ENCODE data around the gene IL24.

IL24 gene

DNA sequence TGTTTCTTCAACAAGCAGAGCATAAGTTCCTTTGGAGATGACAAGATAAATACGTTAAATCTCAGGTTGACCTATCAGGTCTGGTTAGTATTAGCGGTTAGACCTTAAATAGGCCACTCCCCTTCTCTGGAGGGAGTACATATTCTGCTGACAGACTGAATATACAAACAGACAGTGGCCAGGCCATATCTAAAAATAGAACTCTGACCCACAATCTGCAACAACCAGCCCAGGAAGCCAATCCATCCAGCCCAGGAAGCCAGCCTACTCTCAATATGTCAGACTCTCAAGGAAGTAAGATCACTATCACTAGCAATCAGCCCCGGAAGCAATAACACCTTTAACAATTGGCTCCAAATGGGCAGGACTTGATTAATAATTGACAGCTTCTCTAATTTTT, 25.1 kb upstream of the IL24 start:
- H2AFZ ChIP-seq (ENCODE audit: low read depth, low read length) = no peak overlapping the region
- H3K4me1 ChIP-seq (ENCODE audit: insufficient read depth, low read length) = no peaks in the 10 kb centered on the region
- no peaks in the 10 kb centered on the region for H4K20me1 ChIP-seq (ENCODE audit: insufficient read depth, low read length)
- H3K36me3 ChIP-seq (ENCODE audit: insufficient read depth, low read length) = no peaks in the 10 kb centered on the region
- no peaks in the 10 kb centered on the region for H3K27me3 ChIP-seq (ENCODE audit: insufficient read depth, low read length, poor library complexity)
- DNase-seq = no peak
- TF ChIP-seq, protein P1, sequence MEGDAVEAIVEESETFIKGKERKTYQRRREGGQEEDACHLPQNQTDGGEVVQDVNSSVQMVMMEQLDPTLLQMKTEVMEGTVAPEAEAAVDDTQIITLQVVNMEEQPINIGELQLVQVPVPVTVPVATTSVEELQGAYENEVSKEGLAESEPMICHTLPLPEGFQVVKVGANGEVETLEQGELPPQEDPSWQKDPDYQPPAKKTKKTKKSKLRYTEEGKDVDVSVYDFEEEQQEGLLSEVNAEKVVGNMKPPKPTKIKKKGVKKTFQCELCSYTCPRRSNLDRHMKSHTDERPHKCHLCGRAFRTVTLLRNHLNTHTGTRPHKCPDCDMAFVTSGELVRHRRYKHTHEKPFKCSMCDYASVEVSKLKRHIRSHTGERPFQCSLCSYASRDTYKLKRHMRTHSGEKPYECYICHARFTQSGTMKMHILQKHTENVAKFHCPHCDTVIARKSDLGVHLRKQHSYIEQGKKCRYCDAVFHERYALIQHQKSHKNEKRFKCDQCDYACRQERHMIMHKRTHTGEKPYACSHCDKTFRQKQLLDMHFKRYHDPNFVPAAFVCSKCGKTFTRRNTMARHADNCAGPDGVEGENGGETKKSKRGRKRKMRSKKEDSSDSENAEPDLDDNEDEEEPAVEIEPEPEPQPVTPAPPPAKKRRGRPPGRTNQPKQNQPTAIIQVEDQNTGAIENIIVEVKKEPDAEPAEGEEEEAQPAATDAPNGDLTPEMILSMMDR (IDR thresholded peaks at IDR 0.05; ENCODE audit: borderline replicate concordance, extremely low read depth, low read length, poor library complexity, severe bottlenecking) = no peak
- TF ChIP-seq EZH2 (IDR thresholded peaks at IDR 0.05; ENCODE audit: borderline replicate concordance, low read depth, low read length, severe bottlenecking) = no peak
- no peaks in the 10 kb centered on the region for H3K9me3 ChIP-seq (ENCODE audit: insufficient read depth, low read length, severe bottlenecking)
- ATAC-seq (ENCODE audit: insufficient read depth, low read depth) = no peak
- H3K27ac ChIP-seq (ENCODE audit: low read length) = no peak overlapping the region
- no peak overlapping the region for H3K4me3 ChIP-seq (ENCODE audit: low read depth in 1 of 2, low read length in 2 of 2)
- no peak overlapping the region for H3K9ac ChIP-seq (ENCODE audit: low read depth, low read length)
- no peaks in the 10 kb centered on the region for H3K79me2 ChIP-seq (ENCODE audit: insufficient read depth, low read length)
- H3K4me2 ChIP-seq (ENCODE audit: insufficient read depth, low read length) = no peak overlapping the region

DNA sequence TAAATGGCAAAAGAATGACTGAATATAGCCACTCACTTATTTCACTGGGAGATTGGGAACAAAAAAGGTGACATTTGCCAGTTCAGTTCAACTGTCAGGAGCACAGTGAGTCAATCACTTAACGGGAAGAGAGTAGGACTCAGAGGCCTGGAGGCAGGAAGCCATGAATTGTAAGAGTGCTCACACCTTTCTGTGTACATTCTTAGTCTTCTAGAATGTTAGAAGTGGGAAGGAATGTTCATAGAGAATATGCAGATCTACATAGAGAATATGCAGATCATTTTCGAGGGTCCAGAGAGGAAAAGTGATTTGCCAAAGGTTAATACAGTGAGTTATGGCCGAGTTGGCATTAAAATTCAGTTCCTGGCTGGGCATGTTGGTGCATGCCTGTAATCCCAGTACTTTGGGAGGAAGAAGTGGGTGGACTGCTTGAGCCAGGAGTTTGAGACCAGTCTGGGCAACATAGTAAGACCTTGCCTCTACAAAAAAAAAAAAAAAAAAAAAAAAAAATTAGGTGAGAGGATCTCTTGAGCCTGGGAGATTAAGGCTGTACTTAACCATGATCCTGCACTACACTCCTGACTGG, 23.5 kb upstream of the IL24 start:
- H3K27me3 ChIP-seq (ENCODE audit: insufficient read depth, low read length, poor library complexity) = no peaks in the 10 kb centered on the region
- H3K4me1 ChIP-seq (ENCODE audit: insufficient read depth, low read length) = no peaks in the 10 kb centered on the region
- peaks cover 9% of the 10 kb centered on the region for H3K9me3 ChIP-seq (ENCODE audit: insufficient read depth, low read length, severe bottlenecking)
- no peak overlapping the region for H3K4me2 ChIP-seq (ENCODE audit: insufficient read depth, low read length)
- no peak overlapping the region for H3K9ac ChIP-seq (ENCODE audit: low read depth, low read length)
- H3K36me3 ChIP-seq (ENCODE audit: insufficient read depth, low read length) = no peaks in the 10 kb centered on the region
- no peak for ATAC-seq (ENCODE audit: insufficient read depth, low read depth)
- no peak overlapping the region for H3K4me3 ChIP-seq (ENCODE audit: low read depth in 1 of 2, low read length in 2 of 2)
- H3K79me2 ChIP-seq (ENCODE audit: insufficient read depth, low read length) = no peaks in the 10 kb centered on the region
- no peak overlapping the region for H2AFZ ChIP-seq (ENCODE audit: low read depth, low read length)
- no peak overlapping the region for H3K27ac ChIP-seq (ENCODE audit: low read length)
- no peak for TF ChIP-seq EZH2 (IDR thresholded peaks at IDR 0.05; ENCODE audit: borderline replicate concordance, low read depth, low read length, severe bottlenecking)
- TF ChIP-seq, protein P1 (IDR thresholded peaks at IDR 0.05; ENCODE audit: borderline replicate concordance, extremely low read depth, low read length, poor library complexity, severe bottlenecking) = no peak
- DNase-seq = no peak
- no peaks in the 10 kb centered on the region for H4K20me1 ChIP-seq (ENCODE audit: insufficient read depth, low read length)

DNA sequence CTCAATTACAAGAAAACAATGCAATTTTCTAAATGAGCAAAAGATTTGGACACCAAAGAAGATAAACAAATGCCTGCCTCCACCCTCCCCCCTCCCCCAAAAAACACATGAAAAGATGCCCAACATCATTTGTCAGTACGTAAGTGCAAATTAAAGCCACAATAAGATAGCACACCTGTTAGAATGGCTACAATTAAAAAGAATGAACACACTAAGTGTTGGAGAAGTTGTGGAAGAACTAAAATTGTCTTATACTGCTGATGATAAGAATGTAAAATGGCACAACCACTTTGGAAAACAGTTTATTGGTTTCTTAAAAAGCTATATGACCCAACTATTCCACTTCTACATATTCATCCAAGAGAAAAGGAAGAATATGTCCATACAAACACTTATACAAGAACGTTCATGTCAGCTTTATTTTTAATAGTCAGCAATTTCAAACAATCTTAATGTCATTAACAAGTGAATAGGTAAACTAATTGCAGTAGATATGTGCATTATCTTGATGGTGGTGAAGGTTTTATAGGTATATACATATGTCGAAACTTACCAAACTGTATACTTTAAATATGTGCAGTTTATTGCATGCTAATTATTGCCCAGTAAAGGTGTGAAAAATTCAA, 21.4 kb upstream of the IL24 start:
- no peaks in the 10 kb centered on the region for H3K4me1 ChIP-seq (ENCODE audit: insufficient read depth, low read length)
- ATAC-seq (ENCODE audit: insufficient read depth, low read depth) (no peak), DNase-seq (no peak)
- peaks cover 9% of the 10 kb centered on the region for H3K9me3 ChIP-seq (ENCODE audit: insufficient read depth, low read length, severe bottlenecking)
- no peak overlapping the region for H3K4me2 ChIP-seq (ENCODE audit: insufficient read depth, low read length)
- no peak overlapping the region for H3K27ac ChIP-seq (ENCODE audit: low read length)
- no peaks in the 10 kb centered on the region for H4K20me1 ChIP-seq (ENCODE audit: insufficient read depth, low read length)
- H3K4me3 ChIP-seq (ENCODE audit: low read depth in 1 of 2, low read length in 2 of 2) = no peak overlapping the region
- no peak overlapping the region for H2AFZ ChIP-seq (ENCODE audit: low read depth, low read length)
- TF ChIP-seq, protein P1 (IDR thresholded peaks at IDR 0.05; ENCODE audit: borderline replicate concordance, extremely low read depth, low read length, poor library complexity, severe bottlenecking) = no peak
- TF ChIP-seq EZH2 (IDR thresholded peaks at IDR 0.05; ENCODE audit: borderline replicate concordance, low read depth, low read length, severe bottlenecking) = no peak
- H3K79me2 ChIP-seq (ENCODE audit: insufficient read depth, low read length) = no peaks in the 10 kb centered on the region
- H3K9ac ChIP-seq (ENCODE audit: low read depth, low read length) = no peak overlapping the region
- no peaks in the 10 kb centered on the region for H3K27me3 ChIP-seq (ENCODE audit: insufficient read depth, low read length, poor library complexity)
- no peaks in the 10 kb centered on the region for H3K36me3 ChIP-seq (ENCODE audit: insufficient read depth, low read length)
